Measurements from ENCODE around the gene TAF13. TPM values are rescaled to one million over a fixed set of nuclear protein-coding genes. Genes with fewer than 3 reads are reported as not detected.

TAF13 gene
- total RNA-seq, 6 donors from 2014 or later: 11.5 to 54.6 (median 35.7) TPM

GRCh38 chr1:109105881-109106280, 30.1 kb upstream of the TAF13 start:
- TF ChIP-seq POLR2A (IDR thresholded peaks at IDR 0.05): no peak
- no peak for TF ChIP-seq POLR2AphosphoS5 (IDR thresholded peaks at IDR 0.05)
- TF ChIP-seq EP300 (IDR thresholded peaks at IDR 0.05): no peak
- TF ChIP-seq CTCF (IDR thresholded peaks at IDR 0.05): no peak
- WGBS, 2 donors: 75 to 78% methylated on average over 4 of the region's 4 CpGs
- Histone ChIP-seq H3K27me3 (no peaks in the 10 kb centered on the region), H3K36me3 (peaks cover 0 to 4% (median 0%) of the 10 kb centered on the region in 4 donors), H3K4me1 (peaks cover 5 to 10% (median 8%) of the 10 kb centered on the region in 4 donors), H3K4me3 (no peak overlapping the region), H3K9me3 (no peaks in the 10 kb centered on the region), H3K27ac (no peak overlapping the region)
- DNase-seq: no peak
- ATAC-seq (ENCODE audit: low FRiP score in 2 of 2): no peak

GRCh38 chr1:109104364-109105151, 28.8 kb upstream of the TAF13 start:
- TF ChIP-seq EP300 (IDR thresholded peaks at IDR 0.05) (no peak), POLR2AphosphoS5 (IDR thresholded peaks at IDR 0.05) (no peak), CTCF (IDR thresholded peaks at IDR 0.05) (no peak), POLR2A (IDR thresholded peaks at IDR 0.05) (no peak)
- DNase-seq (no peak), ATAC-seq (ENCODE audit: low FRiP score in 2 of 2) (no peak)
- 90 to 91% methylated on average over 17 to 20 of the region's 20 CpGs for WGBS, 2 donors
- Histone ChIP-seq H3K4me1 (peaks cover 9 to 13% (median 9%) of the 10 kb centered on the region in 4 donors), H3K9me3 (no peaks in the 10 kb centered on the region), H3K27me3 (no peaks in the 10 kb centered on the region), H3K27ac (no peak overlapping the region), H3K4me3 (no peak overlapping the region), H3K36me3 (peaks cover 0 to 4% (median 0%) of the 10 kb centered on the region in 4 donors)

- TF ChIP-seq CTCF (IDR thresholded peaks at IDR 0.05) (peak; percentile 73 to 92 (median 82)), POLR2A (IDR thresholded peaks at IDR 0.05) (peak; percentile 89 to 98 (median 94)), EP300 (IDR thresholded peaks at IDR 0.05) (peak in 2 of 4 donors; percentile 20 to 49), POLR2AphosphoS5 (IDR thresholded peaks at IDR 0.05) (peak; percentile 99)
- Histone ChIP-seq H3K27me3 (no peaks in the 10 kb centered on the region), H3K9me3 (no peaks in the 10 kb centered on the region), H3K4me1 (peaks cover 12 to 21% (median 16%) of the 10 kb centered on the region in 4 donors), H3K27ac (peak overlapping the region; percentile 94 to 97 (median 96)), H3K4me3 (peak overlapping the region; percentile 57 to 90 (median 78)), H3K36me3 (peaks cover 0 to 7% (median 0%) of the 10 kb centered on the region in 4 donors)
- DNase-seq: peak; percentile 97
- 0% methylated on average over 37 to 58 of the region's 77 CpGs for WGBS, 2 donors
- ATAC-seq (ENCODE audit: low FRiP score in 2 of 2): peak; percentile 99
These were observed 24.4 kb upstream of the TAF13 start for GRCh38 chr1:109099938-109100773.

- DNase-seq: no peak
- H3K4me1 ChIP-seq: peaks cover 26 to 49% (median 30%) of the 10 kb centered on the region in 4 donors
- peak overlapping the region in 1 of 4 donors; percentile 27 for H3K27ac ChIP-seq
- WGBS, 2 donors: 38 to 39% methylated on average over 1 of the region's 1 CpG
- H3K4me3 ChIP-seq: no peak overlapping the region
- H3K9me3 ChIP-seq: no peaks in the 10 kb centered on the region
- no peak for ATAC-seq (ENCODE audit: low FRiP score in 2 of 2)
- no peak for TF ChIP-seq POLR2AphosphoS5 (IDR thresholded peaks at IDR 0.05)
- TF ChIP-seq CTCF (IDR thresholded peaks at IDR 0.05): no peak
- TF ChIP-seq POLR2A (IDR thresholded peaks at IDR 0.05): no peak
- TF ChIP-seq EP300 (IDR thresholded peaks at IDR 0.05): no peak
- peaks cover 2 to 26% (median 11%) of the 10 kb centered on the region in 4 donors for H3K36me3 ChIP-seq
- no peaks in the 10 kb centered on the region for H3K27me3 ChIP-seq
These were observed 20.3 kb upstream of the TAF13 start for GRCh38 chr1:109096120-109096519.
